Activated T-cell treated with anti-CD3 and anti-CD28 coated beads for 48 hours (primary cell): ENCODE measurements around the gene AMN1.
"Not testable (repeated sequence)": the region's sequence is repeated elsewhere in the genome, so short reads cannot be mapped to it uniquely, and the experiment has no call there.

Experiments used
- DNase-seq: peaks from one replicate; pipeline ENCODE4 v3.0.0-alpha.2; 2020; ENCODE audit warnings: low read depth

The AMN1 gene

DNA sequence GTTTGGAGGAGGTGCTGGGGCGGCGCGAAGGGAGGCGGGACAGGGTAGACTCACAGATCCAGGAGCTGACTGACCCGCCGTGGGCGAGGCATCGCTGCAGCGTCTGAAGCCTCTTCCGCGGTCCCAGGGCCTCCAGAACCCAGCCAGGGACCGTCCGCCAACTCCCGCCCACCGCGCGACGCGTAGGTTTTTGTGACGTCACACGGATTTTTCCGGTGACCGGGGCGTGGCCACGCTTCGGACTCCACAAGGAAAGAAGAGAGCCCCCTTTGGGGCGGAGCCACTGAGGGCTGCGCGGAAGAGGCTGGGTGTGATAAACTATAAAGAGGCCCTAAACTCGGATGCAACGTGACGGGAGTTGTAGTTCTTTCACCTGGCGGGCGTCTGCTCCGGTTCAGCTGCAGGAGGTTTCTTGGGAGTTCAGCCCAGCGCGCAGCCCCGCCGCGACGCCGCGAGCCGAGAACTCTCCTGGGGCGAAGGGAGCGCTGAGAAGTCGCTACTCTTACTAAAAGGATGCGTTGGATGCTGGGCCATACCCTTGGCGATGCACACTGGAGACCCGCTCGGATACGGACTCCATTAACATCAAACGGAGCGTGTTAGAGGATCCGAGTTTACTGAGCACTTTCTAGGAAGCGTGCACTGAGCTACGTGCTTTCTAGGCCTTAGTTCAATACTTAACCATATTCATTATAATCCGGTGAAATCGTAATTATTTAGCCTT is at the start of gene AMN1:
Gene AMN1 (minus strand): TSS at position 105 of the 724 bp plus-strand sequence. CDS start 13 bp downstream, at position 92.
- DNase-seq: peak; percentile 99

DNA sequence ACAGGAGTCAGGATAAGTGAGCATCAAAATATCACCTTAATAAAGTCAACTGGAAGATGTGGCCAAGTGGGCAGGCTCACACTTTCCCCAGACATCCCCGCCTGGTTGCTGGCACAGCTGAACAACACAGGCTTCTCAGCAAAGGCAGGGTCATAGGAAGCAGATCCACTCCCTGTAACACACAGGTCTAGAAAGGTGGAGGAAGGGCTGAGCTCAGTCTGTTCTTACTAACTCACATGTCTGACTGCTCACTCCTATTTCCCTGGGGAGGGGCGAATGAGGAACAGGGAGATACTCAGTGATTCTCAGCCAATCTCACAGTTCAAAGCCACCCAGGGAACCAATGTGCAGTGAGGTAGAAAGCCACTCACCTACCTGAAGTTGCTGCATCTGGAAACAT is 45.0 kb upstream of the AMN1 start:
- DNase-seq: no peak

DNA sequence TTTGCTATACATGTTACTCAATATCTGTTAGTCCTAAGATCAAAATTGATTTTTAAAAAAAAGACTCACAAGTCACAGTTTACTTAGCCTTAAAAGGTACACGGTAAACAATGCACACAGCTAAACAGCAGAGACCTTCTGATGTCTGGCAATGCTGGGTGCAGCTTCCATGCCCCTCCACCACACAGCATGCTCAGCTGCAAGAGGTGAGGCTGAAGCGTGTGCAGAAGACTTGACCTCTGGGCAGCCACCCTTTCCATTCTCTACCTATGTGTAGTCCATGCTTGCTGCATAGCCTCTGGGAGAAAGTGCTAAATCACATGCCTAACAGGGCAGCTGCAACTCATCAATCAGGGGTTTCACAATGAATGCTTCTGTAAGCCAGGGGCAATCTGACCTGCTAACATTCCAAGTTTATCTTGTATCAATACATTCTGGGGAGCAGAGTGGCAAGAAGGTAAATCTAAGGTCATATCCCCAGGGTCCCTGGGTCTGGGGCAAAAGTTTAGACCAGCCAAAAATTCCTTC is 44.5 kb upstream of the AMN1 start:
- DNase-seq: no peak

DNA sequence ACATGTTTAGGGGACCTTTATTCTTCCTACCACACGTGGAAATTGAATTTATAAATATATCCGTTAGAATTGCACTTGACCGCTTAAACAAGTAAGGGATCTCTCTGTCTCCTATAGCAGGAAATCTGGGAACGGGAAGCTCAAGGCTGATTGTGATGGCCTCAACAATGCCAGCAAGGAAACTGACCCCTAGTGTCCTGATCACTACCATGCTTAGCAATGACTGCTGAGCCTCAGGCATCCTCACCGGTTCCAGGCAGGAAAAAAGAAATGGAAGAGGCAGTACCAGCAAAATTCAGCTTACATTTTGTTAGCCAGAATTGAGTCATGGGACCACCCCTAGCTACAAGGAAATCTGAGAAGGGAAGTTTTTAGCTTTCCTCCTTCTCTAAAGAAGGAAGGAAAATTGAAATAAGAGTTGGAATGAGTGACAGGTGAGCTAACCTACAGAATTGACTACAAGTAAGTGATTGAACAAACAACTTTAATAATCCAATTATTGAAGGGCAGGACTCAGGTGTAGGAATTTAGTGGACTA is 43.9 kb upstream of the AMN1 start:
- no peak for DNase-seq

DNA sequence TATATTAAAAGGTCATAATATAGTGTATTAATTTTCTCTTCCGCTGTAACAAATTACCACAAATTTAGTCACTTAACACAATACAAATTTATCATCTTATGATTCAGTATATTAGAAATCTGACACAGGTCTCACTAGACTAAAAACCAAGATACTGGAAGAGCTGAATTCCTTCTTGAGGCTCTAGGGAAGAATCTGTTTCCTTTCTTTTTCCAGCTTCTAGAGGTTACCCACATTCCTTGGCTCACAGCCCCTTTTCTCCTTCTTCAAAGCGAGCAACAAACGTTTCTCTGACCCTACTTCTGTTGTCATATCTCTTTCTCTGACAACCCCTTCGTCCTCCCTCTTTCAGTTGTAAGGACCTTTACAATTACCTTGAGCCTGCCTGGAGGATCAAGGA is 43.4 kb upstream of the AMN1 start:
- DNase-seq: no peak

DNA sequence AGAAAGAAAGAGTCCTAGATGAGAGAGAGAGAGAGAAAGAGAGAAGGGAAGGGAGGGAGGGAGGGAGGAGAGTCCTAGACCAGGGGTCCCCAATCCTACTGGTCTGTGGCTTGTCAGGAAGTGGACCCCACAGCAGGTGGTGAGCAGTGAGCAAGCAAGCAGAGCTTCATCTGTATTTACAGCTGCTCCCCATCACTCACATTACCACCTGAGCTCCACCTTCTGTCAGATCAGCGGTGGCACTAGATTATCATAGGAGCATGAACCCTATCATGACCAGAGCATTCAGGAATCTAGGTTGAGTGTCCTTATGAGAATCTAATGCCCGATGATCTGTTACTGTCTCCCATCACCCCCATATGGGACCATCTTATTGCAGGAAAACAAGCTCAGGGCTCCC is 39.2 kb upstream of the AMN1 start:
- DNase-seq: no peak

DNA sequence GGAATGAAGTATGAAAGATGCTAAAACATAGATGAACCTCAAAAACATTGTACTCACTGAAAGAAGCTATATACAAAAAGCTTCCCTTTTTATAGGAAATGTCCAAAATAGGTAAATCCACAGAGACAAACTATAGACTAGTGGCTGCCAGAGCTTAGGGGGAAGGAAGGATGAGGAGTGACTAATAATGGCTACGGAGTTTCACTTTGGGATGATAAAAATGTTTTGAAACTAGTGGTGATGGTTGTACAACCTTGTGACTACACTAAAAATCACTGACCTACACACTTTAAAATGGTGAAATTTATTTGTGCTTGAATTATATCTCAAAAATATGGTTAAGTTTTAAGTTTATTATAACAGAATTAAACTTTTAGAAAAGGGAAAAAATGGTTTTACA is 37.1 kb upstream of the AMN1 start:
- no peak for DNase-seq

DNA sequence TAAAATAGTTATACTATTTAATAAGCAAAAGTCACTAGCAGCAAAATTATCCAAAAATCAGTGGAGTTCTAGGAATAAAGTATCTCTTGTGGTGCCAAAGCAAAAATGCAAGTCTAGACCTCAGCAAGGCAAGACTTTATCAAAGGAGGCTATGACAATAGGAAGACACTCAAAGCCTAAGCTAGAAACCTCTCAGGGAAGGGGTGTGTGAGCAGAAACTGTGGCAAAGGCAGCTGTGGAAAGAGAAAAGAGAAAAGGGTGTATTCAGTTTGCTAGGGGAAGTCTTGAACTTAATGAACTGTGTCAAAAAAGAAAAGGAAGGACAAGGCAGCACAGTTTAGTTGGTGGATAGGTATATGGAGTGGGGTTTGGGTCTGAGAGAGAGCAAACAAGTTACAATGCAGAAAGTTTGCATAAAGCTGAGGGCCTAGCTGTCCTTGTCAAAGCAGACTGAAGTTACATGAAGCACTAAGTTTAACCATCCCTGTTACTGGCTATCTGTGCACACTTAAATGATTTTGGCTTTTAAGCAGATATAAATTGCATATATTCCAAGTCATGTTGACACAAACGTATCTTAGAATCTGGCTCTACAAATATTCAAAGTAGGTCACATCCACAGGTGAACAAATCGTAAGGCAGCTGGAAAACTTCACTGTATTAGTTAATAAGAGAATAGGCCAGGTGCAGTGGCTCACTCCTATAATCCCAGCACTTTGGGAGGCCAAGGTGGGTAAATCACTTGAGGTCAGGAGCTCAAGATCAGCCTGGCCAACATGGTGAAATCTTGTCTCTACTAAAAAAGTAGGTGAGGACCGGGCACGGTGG is 31.0 kb upstream of the AMN1 start:
- DNase-seq: no peak

DNA sequence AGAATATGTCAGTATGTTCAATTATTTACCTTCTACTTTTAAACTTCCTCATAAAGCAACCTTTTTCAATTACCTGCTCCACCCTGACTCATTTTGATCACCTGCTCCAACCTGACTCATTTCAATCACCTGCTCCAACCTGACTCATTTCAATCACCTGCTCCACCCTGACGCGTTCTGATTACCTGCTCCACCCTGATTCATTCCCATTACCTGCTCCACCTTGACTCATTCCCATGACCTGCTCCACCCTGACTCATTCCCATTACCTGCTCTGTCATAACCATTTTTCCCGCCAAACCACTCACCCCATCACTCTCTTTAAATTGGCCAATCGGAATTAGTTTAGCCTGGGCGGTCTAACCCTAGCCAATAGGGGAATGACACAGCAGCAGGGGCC is 29.5 kb upstream of the AMN1 start:
- DNase-seq: not testable (repeated sequence)

DNA sequence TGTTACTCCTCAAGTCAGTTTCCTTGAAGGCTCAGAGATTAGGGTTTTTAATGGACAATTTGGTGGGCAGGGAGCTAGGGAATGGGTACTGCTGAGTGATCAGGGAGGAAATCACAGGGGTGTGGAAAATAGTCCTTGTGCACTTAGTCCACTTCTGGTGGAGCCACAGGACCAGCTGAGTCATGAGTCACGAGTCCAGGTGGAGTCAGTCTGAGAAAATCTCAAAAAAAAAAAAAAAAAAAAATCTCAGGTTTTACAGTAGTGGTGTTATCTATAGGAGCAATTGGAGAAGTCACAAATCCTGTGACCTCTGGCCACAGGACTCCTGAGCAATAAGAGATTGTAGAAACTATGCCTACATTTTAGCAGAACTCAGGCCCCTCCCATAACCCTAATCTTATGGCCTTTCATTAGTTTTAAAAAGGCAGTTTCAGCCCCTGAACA is 28.2 kb upstream of the AMN1 start:
- DNase-seq: no peak

DNA sequence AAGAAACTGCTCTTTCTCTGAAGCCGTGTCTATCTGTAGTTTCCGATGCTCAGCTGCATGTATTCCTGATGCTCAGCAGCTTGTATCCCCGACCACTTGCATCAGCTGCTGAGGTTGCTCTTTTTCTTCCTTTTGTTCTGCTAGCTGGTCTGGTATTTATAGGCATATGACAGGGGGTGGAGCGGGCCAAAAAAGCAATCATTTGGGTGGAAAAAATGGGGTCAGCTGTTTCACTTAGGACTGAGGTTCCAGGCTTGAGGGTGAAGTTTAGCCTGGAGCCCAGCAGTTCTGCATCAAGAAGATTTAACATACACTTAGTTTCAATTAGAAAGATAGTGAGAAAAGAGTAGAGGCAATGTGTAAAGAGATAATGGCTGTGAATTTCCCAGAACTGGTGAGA is 23.6 kb upstream of the AMN1 start:
- no peak for DNase-seq

DNA sequence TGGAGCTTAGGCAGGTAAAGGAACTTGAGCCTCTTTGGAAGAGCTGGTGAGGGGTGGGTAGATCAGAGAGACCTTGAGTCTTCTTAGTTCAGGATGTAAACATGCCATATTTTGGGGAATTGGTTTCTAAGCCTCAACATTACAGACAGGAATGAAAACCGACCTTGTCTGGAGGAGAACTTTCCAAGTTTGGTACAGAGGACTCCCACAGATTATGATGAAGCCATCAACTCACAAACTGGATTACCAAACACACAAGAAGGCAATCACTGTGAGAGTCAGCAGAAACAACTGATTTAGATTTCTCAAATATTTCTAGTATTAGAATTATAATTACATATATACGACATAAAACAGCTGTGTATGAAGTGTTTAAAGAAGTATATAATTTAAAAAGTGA is 22.3 kb upstream of the AMN1 start:
- no peak for DNase-seq

DNA sequence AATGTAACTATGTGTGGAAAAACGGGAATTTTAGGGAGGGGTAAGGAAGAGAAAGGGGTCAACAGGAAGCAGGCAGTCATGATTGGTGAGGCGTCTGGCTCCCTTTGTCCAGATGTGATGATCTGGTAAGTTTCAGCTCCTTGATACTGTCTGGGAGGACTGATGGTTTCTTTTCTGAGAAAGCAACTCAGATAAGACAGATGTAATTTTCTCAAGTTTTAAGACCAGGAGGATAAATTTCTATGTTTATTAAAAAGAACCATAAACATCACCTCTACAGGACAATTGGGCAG is 21.9 kb upstream of the AMN1 start:
- no peak for DNase-seq

DNA sequence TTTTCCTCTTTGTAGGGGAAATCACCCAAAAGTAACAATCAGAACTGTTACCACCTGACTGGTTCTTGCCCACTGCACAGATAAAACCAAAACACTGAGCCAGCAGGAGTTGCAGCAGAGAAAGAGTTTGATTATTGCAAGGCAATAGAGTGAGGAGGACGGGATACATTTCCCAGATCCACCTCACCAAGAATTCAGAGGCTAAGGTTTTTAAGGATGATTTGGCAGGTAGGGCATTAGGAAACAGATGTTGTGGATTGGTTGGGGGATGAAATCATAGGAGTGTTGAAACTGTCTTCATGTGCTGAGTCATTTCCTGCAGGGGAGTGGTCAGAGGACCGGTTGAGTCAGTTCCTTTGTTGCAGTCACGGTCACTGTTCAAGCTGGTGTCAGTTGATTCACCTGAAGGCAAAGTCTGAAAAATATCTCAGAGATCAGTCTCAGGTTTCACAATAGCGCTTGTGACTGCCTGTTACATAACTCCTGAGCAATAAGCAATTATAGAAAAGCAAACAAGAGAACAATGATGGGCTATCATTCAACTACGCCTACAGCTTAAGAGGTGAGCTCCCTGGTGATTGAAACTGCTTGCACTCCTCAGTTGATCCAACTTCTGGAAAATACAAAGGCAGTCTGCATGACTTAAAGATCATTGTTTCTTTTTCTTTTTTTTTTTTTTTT is 20.3 kb upstream of the AMN1 start:
- peak; percentile 48 for DNase-seq

DNA sequence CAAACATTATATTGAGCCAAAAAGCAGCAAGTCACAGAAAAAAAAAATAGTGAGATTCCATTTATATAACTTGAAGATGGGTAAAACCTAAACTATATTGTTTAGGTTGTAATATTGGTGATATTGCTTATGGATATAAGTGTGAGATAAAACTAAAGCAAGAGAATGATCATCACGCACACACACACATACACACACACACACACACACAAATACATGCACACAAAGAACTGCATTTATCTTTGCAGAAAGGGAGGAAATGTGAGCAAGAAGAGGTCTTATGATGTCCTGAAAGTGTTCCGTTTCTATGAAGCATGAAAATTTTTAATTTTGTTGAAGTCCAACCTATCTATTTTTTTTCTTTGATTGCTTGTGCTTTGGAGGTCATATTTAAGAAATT is 16.4 kb upstream of the AMN1 start:
- no peak for DNase-seq

DNA sequence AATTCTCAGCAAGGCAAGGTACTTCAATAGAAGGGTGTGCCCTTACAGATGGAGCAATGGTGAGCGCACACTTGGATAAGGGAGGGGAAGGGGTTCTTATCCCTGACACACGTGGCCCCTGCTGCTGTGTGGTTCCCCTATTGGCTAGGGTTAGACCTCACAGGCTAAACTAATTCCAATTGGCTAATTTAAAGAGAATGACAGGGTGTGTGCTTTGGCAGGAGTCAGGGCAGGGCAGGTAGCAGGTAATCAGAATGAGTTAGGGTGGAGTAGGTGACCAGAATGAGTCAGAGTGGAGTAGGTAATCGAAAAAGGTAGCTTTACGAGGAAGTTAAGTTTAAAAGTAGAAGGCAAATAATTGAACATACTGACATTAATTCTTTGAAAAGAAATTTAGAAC is 15.5 kb upstream of the AMN1 start:
- DNase-seq: not testable (repeated sequence)

DNA sequence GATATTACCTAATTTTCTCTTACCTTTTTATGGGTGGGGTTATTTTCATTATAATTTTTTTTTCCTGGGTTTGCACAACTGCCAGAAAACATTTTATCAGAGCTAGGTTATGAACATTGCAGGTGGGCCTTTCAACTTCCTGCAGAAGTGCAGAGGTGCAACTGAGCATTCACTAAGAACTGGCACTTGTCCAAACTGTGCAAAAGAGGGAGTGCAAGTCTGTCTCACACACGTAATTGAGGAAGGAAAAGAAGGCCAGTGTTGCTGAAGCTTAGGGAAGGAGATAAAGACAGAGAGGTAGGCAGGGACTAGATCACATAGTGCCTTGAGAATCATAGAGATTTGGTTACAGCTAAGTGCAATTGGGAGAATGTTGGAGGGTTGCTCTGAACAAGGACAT is 14.1 kb upstream of the AMN1 start:
- DNase-seq: no peak

DNA sequence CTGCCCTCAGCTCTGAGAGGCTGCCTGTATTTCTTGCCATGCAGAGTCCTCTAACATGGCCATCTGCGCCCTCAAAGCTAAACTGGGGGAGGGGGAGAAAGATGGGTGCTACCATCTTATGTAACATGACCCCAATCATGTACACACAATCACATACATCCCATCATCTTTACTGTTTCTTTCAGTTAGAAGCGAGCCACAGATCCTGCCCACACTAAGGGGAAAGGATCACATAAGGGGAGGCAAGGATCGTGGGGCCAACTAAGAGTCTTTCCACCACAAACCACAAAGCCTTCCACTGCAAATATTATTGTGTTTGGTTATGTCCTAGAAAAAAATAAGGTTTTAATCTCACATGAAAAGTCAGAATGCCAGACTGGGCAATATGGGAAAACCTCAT is 11.8 kb upstream of the AMN1 start:
- no peak for DNase-seq

DNA sequence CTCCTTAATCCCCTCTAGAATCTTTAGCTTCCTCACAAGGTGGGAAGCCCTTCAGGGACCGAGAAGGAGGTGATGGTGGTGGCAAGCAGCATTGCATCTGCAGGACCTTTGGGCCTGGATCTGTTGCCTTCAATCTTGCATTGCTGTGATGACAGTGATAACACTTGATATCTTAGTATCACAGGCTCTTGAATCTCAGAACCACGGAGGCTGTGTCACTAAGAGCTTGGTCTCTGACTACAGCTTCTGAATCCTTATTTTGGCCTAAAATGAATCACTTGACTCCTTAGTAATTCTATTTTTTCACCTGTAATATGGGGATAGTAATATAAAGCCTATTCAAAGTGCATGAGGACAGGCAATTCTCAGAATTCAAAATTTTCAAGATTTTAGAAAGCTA is 8.9 kb upstream of the AMN1 start:
- no peak for DNase-seq

DNA sequence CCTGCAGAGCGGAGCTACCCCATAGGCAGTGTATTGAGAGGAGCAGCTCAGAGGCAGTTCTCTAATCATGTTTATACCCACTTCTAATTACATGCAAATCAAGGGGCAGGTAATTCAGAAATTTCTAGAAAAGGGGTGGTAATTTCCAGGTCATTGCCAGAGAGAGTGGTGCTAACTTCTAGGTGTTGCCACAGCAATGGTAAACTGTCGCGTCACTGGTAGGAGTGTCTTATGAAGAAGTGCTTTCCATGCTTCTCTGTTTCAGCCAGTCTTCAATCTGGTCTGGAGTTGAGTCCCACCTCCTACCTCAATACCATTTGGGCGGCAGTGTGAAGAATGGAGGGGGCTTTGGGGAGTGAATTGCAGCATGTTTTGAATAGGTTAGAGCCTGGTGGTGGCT is 8.5 kb upstream of the AMN1 start:
- DNase-seq: no peak

DNA sequence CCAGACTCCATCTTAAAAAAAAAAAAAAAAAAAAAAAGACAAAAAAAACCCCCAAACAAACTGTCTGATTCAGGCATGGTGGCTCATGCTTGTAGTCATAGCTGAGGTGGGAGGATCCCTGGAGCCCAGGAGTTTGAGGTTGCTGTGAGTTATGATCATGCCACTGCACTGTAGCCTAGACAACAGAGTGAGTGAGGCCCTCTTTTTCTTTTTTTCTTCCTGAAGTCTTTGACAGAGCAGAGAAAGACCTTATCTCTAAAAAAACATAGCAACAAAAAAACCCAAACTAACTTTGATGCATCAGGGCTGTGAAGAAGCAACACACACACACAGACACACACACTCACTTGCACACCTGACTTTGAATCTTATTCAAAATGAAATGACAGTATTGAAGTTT is 7.7 kb upstream of the AMN1 start:
- DNase-seq: peak; percentile 51

DNA sequence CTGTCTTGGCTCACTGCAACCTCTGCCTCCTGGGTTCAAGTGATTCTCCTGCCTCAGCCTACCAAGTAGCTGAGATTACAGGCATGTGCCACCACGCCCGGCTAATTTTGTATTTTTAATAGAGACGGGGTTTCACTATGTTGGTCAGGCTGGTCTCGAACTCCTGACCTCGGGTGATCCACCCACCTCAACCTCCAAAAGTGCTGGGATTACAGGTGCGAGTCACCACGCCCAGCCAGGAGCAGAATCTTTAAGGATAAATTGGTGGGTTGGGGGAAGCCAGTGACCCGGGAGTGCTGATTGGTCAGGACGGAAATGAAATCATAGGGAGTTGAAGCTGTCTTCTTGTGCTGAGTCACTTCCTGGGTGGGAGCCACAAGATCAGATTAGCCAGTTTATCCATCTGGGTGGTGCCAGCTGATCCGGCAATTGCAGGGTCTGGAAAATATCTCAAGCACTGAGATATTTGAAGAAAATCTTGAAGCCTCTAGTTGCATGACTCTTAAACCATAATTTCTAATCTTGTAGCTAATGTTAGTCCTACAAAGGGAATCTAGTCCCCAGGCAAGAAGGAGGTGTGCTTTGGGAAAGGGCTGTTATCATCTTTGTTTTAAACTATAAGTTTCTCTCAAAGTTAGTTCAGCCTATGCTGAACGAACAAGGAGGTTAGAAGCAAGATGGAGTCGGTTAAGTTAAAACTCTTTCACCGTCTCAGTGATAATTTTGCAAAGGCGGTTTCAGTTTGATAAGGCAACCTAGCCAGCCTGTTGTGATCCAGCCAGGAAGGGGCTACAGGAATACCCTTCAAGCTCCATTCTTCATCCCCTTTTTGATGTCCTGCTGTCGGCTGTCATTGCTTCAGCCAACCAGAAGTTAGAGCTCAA is 5.0 kb upstream of the AMN1 start:
- not testable (repeated sequence) for DNase-seq
